ENCODE measurements around the gene FNDC10. TPM values are rescaled to one million over a fixed set of nuclear protein-coding genes. Genes with fewer than 3 reads are reported as not detected.

Gene FNDC10
- total and polyA plus RNA-seq, 9 of the 15 experiments (the other 6 are each of a cell fraction or from before 2014, with no cell fraction given): 0.08 to 6.3 (median 1.6) TPM

DNA sequence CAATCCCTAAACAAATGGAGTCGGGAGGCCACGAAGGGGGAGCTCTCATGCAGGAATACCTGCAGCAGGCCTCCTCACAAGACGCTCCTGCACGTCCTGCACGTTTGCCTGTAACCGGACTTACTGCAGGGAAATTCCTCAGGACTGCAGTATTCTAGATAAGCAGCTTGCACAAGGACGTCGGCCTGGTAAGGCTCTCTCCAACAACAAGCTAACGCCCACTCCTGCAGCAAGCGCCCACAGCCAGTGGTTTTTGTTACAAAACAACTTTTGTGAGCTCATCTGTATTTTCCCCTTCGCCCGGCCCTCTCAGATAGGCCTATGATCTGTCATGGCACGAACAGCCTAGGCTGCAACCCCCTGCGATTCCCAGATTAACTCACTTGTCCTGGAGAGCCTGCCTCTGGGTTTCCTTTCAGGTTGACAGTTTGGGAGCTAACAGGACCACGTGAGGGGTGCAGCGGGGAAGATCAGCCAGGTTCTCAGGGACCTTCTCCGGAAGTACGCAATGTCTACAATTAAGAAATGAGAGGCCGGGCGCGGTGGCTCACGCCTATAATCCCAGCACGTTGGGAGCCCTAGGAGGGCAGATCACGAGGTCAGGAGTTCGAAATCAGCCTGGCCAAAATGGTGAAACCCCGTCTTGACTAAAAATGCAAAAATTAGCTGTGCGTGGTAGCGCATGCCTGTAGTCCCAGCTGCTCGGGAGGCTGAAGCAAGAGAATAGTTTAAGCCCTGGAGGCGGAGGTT is 14.4 kb upstream of the FNDC10 start (continued):
- TF ChIP-seq ZBTB40 (IDR thresholded peaks at IDR 0.05): no peak
- no peak for TF ChIP-seq ZBTB40 (CRISPR knock-in tag; IDR thresholded peaks at IDR 0.05)
- no peak for TF ChIP-seq SAFB (IDR thresholded peaks at IDR 0.05; ENCODE audit: borderline replicate concordance, low read depth, low read length)
- TF ChIP-seq HNRNPUL1 (IDR thresholded peaks at IDR 0.05; ENCODE audit: low read length): no peak
- TF ChIP-seq CREB1 (IDR thresholded peaks at IDR 0.05): 0 out of 2 replicates have a peak, but pooled peaks have one; percentile 34
- TF ChIP-seq CREB1 (CRISPR knock-in tag; IDR thresholded peaks at IDR 0.05): peak; percentile 49; the same call in 1 of the 2 replicates
- no peak for TF ChIP-seq TAF15 (IDR thresholded peaks at IDR 0.05; ENCODE audit: low read depth, low read length)
- no peak for TF ChIP-seq GABPA (tag; conservative IDR thresholded peaks at IDR 0.05; ENCODE audit: low read depth)
- peak in 1 of 2 experiments; percentile 15; a peak in 1 of 4 replicates for TF ChIP-seq MAZ (CRISPR knock-in tag; conservative IDR thresholded peaks at IDR 0.05 in 1 of 2, IDR thresholded peaks at IDR 0.05 in 1 of 2)
- no peak for TF ChIP-seq SMARCB1 (IDR thresholded peaks at IDR 0.05; ENCODE audit: insufficient read length, low read depth)
- TF ChIP-seq RREB1 (CRISPR knock-in tag; IDR thresholded peaks at IDR 0.05): no peak
- TF ChIP-seq ZNF778 (CRISPR knock-in tag; IDR thresholded peaks at IDR 0.05): no peak
- TF ChIP-seq MAFF (IDR thresholded peaks at IDR 0.05; ENCODE audit: low read length): no peak

All from K562 (cell line).